ENCODE results near the gene PRKRA. TPM values are rescaled to one million over a fixed set of nuclear protein-coding genes. Genes with fewer than 3 reads are reported as not detected.

PRKRA gene
- total and polyA plus RNA-seq, 9 of the 15 experiments (the other 6 are each of a cell fraction or from before 2014, with no cell fraction given) = 14.1 to 78.1 (median 52.3) TPM

DNA sequence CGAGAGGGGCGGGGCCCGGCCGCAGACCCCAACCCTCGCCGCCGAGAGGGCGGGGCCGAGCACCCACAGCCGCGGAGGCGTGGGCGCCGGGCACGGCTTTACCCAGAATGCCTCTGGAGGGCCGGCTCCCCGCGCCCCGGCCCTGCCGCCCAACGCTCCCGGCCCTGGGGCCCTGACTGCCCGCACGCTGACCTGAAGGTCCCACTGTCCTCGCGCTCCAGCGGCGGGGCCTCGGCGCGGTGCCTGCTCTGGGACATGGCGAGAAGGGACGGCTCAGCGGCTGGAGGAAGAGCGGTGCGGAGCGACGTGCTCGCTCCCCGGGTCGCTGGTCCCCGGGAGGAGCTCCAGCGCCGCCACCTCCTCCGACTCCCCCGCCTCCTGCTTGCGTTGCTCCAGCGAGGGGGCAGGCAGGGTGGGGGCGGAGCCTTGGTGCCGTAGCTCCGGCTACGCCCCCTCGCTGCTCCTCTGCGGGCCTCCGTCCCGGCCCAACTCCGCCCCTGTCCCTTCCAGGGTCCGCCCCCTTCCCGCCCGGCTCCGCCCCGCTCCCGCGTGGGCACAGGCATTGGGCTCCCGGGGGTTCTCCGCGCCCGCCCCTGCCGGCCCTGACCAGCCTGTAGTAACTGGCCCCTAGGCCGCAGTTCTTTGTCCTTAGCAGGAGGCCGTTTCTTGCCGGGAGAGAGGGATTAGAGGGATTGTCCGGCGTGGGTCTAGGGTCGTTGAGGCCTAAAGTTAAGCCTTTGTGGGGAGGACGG lies at the start of gene PRKRA, which contains the start of gene PJVK (continued):
- TF ChIP-seq, protein P1, sequence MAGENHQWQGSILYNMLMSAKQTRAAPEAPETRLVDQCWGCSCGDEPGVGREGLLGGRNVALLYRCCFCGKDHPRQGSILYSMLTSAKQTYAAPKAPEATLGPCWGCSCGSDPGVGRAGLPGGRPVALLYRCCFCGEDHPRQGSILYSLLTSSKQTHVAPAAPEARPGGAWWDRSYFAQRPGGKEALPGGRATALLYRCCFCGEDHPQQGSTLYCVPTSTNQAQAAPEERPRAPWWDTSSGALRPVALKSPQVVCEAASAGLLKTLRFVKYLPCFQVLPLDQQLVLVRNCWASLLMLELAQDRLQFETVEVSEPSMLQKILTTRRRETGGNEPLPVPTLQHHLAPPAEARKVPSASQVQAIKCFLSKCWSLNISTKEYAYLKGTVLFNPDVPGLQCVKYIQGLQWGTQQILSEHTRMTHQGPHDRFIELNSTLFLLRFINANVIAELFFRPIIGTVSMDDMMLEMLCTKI (IDR thresholded peaks at IDR 0.05; ENCODE audit: partially characterized antibody) = no peak
- no peak for TF ChIP-seq ZFP1 (CRISPR knock-in tag; IDR thresholded peaks at IDR 0.05)
- peak; percentile 31 for TF ChIP-seq SMAD1 (IDR thresholded peaks at IDR 0.05; ENCODE audit: low read depth, low read length, partially characterized antibody)
- TF ChIP-seq, protein P2, sequence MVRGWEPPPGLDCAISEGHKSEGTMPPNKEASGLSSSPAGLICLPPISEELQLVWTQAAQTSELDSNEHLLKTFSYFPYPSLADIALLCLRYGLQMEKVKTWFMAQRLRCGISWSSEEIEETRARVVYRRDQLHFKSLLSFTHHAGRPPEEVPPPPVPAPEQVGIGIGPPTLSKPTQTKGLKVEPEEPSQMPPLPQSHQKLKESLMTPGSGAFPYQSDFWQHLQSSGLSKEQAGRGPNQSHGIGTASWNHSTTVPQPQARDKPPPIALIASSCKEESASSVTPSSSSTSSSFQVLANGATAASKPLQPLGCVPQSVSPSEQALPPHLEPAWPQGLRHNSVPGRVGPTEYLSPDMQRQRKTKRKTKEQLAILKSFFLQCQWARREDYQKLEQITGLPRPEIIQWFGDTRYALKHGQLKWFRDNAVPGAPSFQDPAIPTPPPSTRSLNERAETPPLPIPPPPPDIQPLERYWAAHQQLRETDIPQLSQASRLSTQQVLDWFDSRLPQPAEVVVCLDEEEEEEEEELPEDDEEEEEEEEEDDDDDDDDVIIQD (CRISPR knock-in tag; IDR thresholded peaks at IDR 0.05) = no peak
- peak in 2 of 3 experiments; percentile 72 to 79 for TF ChIP-seq YY1 (IDR thresholded peaks at IDR 0.05; ENCODE audit: borderline replicate concordance in 1 of 3, control insufficient read depth in 1 of 3, extremely low read depth in 1 of 3, insufficient read depth in 3 of 3, insufficient read length in 1 of 3, insufficient replicate concordance in 2 of 3, low read depth in 1 of 3, low read length in 2 of 3)
- TF ChIP-seq, protein P3, sequence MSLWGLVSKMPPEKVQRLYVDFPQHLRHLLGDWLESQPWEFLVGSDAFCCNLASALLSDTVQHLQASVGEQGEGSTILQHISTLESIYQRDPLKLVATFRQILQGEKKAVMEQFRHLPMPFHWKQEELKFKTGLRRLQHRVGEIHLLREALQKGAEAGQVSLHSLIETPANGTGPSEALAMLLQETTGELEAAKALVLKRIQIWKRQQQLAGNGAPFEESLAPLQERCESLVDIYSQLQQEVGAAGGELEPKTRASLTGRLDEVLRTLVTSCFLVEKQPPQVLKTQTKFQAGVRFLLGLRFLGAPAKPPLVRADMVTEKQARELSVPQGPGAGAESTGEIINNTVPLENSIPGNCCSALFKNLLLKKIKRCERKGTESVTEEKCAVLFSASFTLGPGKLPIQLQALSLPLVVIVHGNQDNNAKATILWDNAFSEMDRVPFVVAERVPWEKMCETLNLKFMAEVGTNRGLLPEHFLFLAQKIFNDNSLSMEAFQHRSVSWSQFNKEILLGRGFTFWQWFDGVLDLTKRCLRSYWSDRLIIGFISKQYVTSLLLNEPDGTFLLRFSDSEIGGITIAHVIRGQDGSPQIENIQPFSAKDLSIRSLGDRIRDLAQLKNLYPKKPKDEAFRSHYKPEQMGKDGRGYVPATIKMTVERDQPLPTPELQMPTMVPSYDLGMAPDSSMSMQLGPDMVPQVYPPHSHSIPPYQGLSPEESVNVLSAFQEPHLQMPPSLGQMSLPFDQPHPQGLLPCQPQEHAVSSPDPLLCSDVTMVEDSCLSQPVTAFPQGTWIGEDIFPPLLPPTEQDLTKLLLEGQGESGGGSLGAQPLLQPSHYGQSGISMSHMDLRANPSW (CRISPR knock-in tag; IDR thresholded peaks at IDR 0.05) = 0 out of 2 replicates have a peak, but pooled peaks have one; percentile 15
- TF ChIP-seq, protein P4, sequence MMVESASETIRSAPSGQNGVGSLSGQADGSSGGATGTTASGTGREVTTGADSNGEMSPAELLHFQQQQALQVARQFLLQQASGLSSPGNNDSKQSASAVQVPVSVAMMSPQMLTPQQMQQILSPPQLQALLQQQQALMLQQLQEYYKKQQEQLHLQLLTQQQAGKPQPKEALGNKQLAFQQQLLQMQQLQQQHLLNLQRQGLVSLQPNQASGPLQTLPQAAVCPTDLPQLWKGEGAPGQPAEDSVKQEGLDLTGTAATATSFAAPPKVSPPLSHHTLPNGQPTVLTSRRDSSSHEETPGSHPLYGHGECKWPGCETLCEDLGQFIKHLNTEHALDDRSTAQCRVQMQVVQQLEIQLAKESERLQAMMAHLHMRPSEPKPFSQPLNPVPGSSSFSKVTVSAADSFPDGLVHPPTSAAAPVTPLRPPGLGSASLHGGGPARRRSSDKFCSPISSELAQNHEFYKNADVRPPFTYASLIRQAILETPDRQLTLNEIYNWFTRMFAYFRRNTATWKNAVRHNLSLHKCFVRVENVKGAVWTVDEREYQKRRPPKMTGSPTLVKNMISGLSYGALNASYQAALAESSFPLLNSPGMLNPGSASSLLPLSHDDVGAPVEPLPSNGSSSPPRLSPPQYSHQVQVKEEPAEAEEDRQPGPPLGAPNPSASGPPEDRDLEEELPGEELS (CRISPR knock-in tag; IDR thresholded peaks at IDR 0.05; ENCODE audit: borderline replicate concordance) = no peak
- peak; percentile 66; the same call in 1 of the 2 replicates for TF ChIP-seq CHD2 (IDR thresholded peaks at IDR 0.05; ENCODE audit: low read depth, low read length)
- TF ChIP-seq, protein P5, sequence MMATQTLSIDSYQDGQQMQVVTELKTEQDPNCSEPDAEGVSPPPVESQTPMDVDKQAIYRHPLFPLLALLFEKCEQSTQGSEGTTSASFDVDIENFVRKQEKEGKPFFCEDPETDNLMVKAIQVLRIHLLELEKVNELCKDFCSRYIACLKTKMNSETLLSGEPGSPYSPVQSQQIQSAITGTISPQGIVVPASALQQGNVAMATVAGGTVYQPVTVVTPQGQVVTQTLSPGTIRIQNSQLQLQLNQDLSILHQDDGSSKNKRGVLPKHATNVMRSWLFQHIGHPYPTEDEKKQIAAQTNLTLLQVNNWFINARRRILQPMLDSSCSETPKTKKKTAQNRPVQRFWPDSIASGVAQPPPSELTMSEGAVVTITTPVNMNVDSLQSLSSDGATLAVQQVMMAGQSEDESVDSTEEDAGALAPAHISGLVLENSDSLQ (IDR thresholded peaks at IDR 0.05) = peak; percentile 36
- peak; percentile 5; the same call in 1 of the 2 replicates for TF ChIP-seq HCFC1 (IDR thresholded peaks at IDR 0.05; ENCODE audit: low read depth, low read length)
- TF ChIP-seq XRCC4 (IDR thresholded peaks at IDR 0.05; ENCODE audit: extremely low read depth, insufficient read depth, insufficient read length) = no peak
- TF ChIP-seq ESRRA (IDR thresholded peaks at IDR 0.05; ENCODE audit: borderline replicate concordance, low read depth) = peak; percentile 61
- 0 out of 2 replicates have a peak, but pooled peaks have one; percentile 40 for TF ChIP-seq TCF3 (CRISPR knock-in tag; IDR thresholded peaks at IDR 0.05)
- TF ChIP-seq SMARCA5 (IDR thresholded peaks at IDR 0.05) = no peak
- no peak for TF ChIP-seq DACH1 (IDR thresholded peaks at IDR 0.05; ENCODE audit: partially characterized antibody)
- peak; percentile 62; the same call in 1 of the 2 replicates for TF ChIP-seq XRCC5 (IDR thresholded peaks at IDR 0.05; ENCODE audit: low read depth, low read length)
- TF ChIP-seq TRIM24 (IDR thresholded peaks at IDR 0.05) = 0 out of 4 replicates have a peak, but pooled peaks of 1 of the 2 experiments have one; percentile 6
- TF ChIP-seq ZBTB7A (IDR thresholded peaks at IDR 0.05; ENCODE audit: borderline replicate concordance, control insufficient read depth, low read depth, low read length) = peak; percentile 99

Data from K562 (cell line).